HS-27A (cell line): ENCODE measurements around the gene CD164L2.

ENCODE experiments used
- DNase-seq: peaks from one replicate; pipeline ENCODE4 v3.0.0-alpha.2; 2012; ENCODE audit warnings: low read depth, missing footprints

The CD164L2 gene

GRCh38 chr1:27346991-27347624 is 36.0 kb downstream of the CD164L2 start:
- DNase-seq = no peak

- no peak for DNase-seq
Measured at GRCh38 chr1:27346357-27346756, 36.8 kb downstream of the CD164L2 start.

- DNase-seq = no peak
Measured at GRCh38 chr1:27345272-27345671, 37.9 kb downstream of the CD164L2 start.

GRCh38 chr1:27343639-27344025 is 39.5 kb downstream of the CD164L2 start:
- no peak for DNase-seq

- DNase-seq = no peak
Measured at GRCh38 chr1:27342778-27343638, 40.1 kb downstream of the CD164L2 start.

GRCh38 chr1:27342391-27342777 is 40.7 kb downstream of the CD164L2 start:
- no peak for DNase-seq

- DNase-seq = no peak
Measured at GRCh38 chr1:27341525-27342252, 41.4 kb downstream of the CD164L2 start, which contains the start of gene SYTL1. Gene SYTL1 (plus strand): TSS chr1:27342022. CDS start chr1:27345335, 3,313 bp downstream.

GRCh38 chr1:27339213-27339612 is 43.9 kb downstream of the CD164L2 start:
- no peak for DNase-seq

- no peak for DNase-seq
Measured at GRCh38 chr1:27338751-27339150, 44.4 kb downstream of the CD164L2 start.

GRCh38 chr1:27336756-27337155 is 46.4 kb downstream of the CD164L2 start:
- no peak for DNase-seq

GRCh38 chr1:27335506-27336422 is 47.4 kb downstream of the CD164L2 start:
- no peak for DNase-seq

- DNase-seq = no peak
Measured at GRCh38 chr1:27333717-27334279, 49.3 kb downstream of the CD164L2 start.

- no peak for DNase-seq
Measured at GRCh38 chr1:27332536-27333281, 50.4 kb downstream of the CD164L2 start.

- no peak for DNase-seq
Measured at GRCh38 chr1:27331922-27332321, 51.2 kb downstream of the CD164L2 start.

- DNase-seq = no peak
Measured at GRCh38 chr1:27331426-27331825, 51.7 kb downstream of the CD164L2 start.

- no peak for DNase-seq
Measured at GRCh38 chr1:27330786-27331185, 52.3 kb downstream of the CD164L2 start.
